Measurements from ENCODE around the gene TTC12.
"Not testable (repeated sequence)": the region's sequence is repeated elsewhere in the genome, so short reads cannot be mapped to it uniquely, and the experiment has no call there.

The TTC12 gene

GRCh38 chr11:113286009-113286408, 28.4 kb upstream of the TTC12 start:
- DNase-seq = no peak

GRCh38 chr11:113286509-113287497, 27.6 kb upstream of the TTC12 start:
- DNase-seq = peak; percentile 18

- DNase-seq = peak; percentile 15
Observed at GRCh38 chr11:113287801-113288200, 26.6 kb upstream of the TTC12 start.

DNA sequence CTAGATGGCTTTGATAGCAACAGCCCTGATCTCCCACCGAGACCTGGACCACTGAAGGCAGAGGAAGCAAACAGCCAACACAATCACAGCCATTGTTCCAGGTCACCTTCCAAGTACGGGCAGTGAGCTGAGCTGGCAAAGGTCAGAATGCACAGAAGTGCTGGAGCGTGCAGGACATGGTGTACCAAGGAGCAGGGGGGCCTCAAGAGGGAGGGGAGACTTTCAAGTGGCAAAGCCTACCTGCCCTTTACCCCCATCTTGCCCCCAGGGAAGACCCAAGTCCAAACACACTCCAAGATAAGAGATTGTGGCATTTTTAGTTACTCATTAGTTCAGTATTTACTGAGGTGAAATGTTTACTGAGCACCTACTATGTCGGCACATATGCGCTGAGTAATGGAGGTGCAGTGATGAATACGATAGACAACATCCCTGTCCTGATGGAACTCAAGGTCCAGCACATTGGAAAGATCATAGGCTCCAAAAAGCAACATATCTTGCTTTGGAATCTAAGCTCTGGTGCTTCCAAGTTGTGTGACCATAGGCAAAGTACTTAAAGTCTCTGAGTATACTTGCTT, 26.0 kb upstream of the TTC12 start:
- DNase-seq = no peak

- peak; percentile 65 for DNase-seq
Observed at GRCh38 chr11:113289431-113290187, 24.8 kb upstream of the TTC12 start.

DNA sequence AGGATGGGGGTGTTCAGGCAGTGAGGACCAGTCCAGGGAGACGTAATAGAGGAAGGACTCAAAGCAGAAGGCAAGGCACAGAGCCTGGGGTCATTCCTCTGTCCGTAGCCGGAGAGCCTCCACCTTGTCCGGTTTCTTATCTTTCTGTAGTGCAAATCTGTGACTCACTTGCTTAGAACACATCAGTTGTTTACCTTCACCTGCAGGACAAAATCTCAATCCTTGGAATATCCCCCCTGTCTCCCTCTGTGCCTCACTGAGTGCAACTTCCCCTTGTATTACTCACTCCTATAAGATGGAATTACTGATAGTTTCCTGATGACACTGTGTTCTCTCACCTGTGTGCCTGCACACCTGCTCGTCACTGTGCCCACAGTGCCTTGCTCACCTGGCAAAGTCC, 20.4 kb upstream of the TTC12 start:
- no peak for DNase-seq

- DNase-seq = no peak
Observed at GRCh38 chr11:113295993-113296392, 18.4 kb upstream of the TTC12 start.

DNA sequence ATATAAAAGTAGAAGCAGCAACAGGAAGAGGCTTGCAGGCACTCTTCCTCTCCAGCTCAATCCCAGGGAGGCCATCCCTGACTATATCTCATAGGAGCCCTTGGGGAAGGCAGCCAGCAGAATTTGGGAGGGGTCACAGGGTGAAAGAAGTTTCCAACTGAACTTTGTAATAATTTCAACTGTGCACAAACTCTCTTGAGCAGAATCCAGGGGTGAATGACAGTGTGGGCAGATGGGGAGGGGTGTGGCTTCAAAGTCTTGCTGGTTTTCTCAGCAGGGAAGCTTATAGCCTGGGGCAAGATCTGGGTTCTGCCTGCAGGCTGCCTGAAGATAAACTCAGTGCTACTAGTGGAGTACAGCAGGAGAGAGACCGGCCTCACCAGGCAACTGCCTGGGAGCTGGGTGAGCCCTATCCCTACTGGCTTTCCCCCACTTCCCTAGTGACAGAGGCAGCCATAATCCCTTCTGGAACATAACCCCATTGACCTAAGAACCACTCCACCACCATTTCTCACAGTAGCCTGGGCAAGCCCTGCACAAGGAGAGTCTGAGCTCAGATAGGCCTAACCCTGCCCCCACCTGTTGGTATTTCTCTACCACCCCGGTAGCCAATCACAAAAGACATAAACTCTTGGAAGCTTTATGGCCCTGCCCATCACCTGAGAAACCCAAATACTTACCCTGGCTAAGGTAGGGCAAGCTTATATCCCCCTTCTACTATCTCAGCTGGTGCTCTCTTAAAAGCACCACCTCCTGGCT, 17.8 kb upstream of the TTC12 start:
- peak; percentile 32 for DNase-seq

DNA sequence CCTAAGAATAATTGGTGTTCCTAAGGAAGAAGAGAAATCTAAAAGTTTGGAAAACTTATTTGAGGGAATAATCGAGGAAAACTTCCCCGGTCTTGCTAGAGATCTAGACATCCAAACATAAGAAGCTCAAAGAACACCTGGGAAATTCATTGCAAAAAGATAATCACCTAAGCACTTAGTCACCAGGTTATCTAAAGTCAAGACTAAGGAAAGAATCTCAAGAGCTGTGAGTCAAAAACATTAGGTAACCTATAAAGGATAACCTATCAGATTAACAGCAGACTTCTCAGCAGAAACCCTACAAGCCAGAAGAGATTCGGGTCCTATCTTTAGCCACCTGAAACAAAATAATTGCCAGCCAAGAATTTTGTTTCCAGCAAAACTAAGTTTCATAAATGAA, 15.9 kb upstream of the TTC12 start:
- DNase-seq = not testable (repeated sequence)

DNA sequence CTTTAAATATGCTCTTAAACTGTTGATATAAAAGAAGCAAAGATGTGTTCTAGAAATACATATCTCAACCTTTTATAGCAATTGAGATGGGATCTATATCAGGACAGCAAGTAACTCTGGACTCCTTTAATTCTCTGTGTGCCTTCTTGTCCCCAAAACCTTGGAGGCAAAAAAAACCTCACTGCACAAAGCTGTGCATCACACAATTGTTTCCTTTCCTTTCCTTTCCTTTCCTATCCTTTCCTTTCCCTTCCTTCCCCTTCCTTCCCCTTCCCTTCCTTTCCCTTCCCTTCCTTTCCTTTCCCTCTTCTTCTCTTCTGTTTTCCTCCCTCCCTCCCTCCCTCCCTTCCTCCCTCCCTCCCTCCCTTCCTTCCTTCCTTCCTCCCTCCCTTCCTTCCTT, 9.5 kb upstream of the TTC12 start:
- DNase-seq = no peak

DNA sequence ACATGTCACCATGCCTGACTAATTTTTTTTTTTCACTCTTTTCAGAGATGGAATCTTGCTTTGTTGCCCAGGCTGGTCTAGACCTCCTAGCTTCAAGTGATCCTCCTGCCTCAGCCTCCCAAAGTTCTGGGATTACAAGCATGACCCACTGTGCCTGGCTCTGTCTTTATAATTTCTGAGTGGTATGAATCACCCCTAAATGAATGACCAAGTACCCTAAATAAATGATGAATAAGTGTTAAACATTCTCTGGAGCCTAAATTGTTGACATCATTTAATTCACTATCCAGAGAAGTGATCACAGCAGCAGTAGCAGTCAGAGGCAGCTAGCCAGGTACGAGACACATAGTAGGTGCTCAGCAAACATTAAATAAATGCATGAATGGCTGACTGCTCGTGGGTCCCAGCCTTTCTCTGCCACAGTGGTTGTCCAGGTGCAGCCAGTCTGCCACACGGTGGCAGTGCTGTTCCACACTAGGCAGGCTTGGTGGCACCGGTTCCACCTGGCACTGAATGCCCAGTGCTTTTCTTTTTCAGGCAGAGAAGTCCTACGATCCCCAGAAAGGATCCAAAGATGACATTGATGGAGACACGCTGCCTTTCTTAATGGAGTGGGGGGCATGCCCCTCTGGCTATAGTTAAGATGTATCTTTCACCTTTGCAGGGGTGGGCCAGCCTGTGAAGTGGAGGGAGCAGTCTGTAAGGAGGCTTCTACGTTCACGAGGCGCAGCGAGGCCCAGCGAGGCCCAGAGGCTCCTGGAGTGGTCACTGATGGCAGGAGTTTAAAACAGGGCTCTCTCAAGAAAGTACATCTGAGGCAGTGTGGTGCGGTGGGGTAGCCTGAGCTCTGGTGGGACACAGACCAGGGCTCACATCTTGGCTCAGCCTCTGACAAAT, 8.7 kb upstream of the TTC12 start:
- peak; percentile 61 for DNase-seq

GRCh38 chr11:113308601-113309000, 5.8 kb upstream of the TTC12 start:
- no peak for DNase-seq

GRCh38 chr11:113311536-113311935, 2.8 kb upstream of the TTC12 start:
- DNase-seq = no peak

GRCh38 chr11:113313601-113314000, 782 bp upstream of the TTC12 start:
- no peak for DNase-seq

DNA sequence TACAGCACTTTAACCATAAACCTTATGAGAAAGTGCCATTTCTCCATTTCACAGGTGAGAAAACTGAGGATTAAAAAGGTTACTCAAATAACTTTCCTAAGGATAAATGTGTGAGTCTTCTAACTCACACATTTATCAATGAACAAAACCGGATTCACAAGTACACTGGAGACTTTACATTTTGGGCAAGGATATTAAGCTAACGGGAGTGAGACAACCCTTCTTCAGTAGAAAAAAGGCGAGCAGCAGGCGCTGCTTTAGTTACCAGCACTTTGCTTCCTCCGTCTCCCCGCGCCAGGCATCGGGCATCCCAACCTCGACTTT, 356 bp upstream of the TTC12 start:
- no peak for DNase-seq

GRCh38 chr11:113315811-113316210, 1.4 kb downstream of the TTC12 start:
- no peak for DNase-seq

GRCh38 chr11:113316256-113316655, 1.9 kb downstream of the TTC12 start:
- DNase-seq = no peak

DNA sequence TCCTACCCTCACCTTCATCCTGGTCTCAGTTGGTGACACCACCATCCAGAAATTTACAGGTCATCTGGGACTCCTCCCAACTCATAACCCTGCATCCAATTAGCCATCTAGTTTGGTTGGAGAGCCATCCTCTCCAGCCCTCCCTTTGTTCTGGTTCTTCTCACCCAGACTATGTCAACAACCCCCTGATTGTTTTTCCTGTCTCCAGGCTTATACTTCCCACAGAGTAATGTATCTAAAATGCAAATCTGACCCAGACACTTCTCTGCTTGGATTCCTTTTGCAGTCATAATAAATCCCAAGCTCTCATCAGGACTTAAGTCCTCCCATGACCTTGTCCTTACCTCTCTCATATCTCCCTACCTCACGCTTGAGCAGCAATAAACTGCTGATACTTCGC, 3.0 kb downstream of the TTC12 start:
- no peak for DNase-seq

DNA sequence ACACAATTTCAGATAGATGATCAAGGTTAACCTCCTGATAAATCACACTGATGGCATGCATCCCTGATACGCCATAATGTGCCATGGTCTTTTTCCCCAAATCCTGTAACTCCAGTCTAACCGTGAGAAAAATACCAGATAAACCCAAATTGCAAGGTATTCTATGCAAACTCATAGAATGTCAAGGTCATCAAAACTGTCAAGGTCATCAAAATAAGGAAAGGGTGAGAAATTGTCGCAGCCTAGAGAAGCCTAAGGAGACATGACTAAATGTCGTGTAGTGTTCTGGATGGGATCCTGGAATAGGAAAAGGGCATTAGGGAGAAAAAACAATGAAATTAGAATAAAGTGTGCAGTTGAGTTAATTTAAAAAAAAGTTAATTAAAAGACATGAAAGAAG, 4.7 kb downstream of the TTC12 start:
- DNase-seq = no peak

- no peak for DNase-seq
Observed at GRCh38 chr11:113322158-113322557, 7.8 kb downstream of the TTC12 start.

DNA sequence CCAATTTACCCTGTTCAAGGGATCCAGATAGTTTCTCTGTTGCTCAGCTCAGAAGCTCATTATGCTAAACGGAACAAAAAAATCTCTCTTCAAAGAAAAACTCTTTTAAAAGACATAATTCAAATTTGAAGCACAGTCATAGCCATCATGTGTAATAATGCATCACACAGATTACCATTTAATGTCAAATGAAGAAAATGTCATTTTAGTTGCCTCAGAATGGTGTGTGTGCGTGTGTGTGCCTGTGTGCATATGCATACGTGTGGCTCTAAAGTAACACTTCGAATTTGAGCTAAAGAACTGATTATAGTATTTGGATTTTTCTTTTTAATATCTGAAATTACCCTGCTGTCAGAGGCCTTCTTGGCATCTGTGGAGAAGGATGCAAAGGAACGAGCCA, 9.9 kb downstream of the TTC12 start:
- no peak for DNase-seq

DNA sequence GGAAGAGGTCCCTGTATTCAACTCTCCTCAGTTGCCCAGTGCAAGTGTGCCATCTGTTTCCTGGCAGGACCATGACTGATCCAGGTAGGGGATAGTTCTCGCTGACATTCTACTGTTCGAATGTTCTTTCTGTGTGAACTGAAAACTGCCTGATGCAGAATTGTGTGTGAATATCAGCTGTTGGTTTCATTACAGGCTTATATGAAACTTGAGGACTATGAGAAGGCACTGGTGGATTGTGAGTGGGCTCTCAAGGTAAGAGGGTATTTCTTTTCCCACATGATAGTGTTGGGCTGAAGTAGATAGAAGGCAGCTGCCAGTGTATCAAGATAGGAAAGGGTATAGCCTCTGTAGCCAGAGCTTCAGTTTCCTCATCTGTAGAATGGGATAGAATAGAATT, 15.3 kb downstream of the TTC12 start:
- DNase-seq = no peak

Measured in NCI-H2171 treated with DMSO at 0.1 percent for 48 hours (cell line).